ENCODE measurements around the gene PFDN2.

DNA sequence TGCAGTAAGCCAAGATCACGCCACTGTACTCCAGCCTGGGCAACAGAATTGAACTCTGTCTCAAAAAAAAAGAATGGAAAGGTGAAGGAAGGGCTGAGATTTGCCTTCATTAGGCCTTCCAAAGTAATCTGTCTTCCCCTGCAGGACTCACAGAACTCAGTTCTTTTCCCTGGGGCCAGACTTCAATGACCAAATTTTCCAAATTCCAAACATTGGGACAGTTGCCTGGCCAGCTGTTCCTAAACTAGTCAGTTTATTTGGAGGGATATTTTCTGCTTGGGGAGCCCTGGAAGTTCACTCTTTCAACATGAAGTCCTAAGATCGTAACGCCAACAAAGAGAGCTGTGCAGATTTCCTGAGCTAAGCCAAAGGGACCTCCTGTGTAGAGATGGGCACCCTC lies 20.0 kb upstream of the PFDN2 start:
- TF ChIP-seq, protein P1, sequence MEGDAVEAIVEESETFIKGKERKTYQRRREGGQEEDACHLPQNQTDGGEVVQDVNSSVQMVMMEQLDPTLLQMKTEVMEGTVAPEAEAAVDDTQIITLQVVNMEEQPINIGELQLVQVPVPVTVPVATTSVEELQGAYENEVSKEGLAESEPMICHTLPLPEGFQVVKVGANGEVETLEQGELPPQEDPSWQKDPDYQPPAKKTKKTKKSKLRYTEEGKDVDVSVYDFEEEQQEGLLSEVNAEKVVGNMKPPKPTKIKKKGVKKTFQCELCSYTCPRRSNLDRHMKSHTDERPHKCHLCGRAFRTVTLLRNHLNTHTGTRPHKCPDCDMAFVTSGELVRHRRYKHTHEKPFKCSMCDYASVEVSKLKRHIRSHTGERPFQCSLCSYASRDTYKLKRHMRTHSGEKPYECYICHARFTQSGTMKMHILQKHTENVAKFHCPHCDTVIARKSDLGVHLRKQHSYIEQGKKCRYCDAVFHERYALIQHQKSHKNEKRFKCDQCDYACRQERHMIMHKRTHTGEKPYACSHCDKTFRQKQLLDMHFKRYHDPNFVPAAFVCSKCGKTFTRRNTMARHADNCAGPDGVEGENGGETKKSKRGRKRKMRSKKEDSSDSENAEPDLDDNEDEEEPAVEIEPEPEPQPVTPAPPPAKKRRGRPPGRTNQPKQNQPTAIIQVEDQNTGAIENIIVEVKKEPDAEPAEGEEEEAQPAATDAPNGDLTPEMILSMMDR (IDR thresholded peaks at IDR 0.05; ENCODE audit: low read length), result no peak
- TF ChIP-seq EZH2 (IDR thresholded peaks at IDR 0.05; ENCODE audit: borderline replicate concordance, low read length), result no peak
